DOHH2 (cell line): ENCODE results near the gene CAMTA2.
A peak's percentile ranks its signal among the peaks of the same experiment; 100 is the strongest.

ENCODE experiments used
- CTCF ChIP-seq: fragments of 200-600 bp; sonication (generic); IDR thresholded peaks from one replicate; pipeline ENCODE4 v1.5.1; 2014; ENCODE audit warnings: antibody characterized with exemption, mild to moderate bottlenecking, low read depth, low read length; ENCODE audit not compliant: poor library complexity, severe bottlenecking
- EZH2phosphoT487 ChIP-seq: fragments of 200-600 bp; sonication (generic); IDR thresholded peaks from 2 replicates; pipeline ENCODE4 v1.6.1; 2017; ENCODE audit warnings: borderline replicate concordance, mild to moderate bottlenecking, antibody characterized with exemption, low read length, moderate library complexity, mixed read lengths

DNA sequence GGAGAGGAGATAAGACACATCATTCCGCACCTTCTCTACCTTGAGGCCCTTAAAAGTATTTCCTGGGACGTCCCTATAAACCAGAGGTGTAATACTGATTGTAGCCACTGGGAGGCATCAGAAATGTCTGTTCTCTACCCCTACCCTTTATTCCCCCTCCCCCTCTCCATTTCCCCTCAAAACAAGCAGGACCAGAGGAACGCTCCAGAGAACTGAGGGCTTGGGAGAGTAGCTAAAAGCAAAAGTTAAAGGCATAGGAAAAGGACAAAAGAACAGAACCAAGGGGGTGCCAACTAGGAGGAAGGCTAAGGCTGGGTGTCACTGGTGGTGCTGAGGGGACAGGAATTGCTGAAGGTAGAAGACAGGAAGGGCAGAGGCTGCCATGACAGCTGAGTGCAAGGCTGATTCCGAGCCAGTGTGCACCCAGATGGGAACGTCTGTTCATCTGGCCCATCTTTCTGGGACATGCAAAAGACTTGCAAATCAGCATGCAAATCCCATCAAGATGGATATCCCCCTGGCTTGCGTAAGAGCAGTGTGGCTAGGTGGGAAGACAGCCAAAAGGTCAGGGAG is 6.7 kb downstream of the CAMTA2 start:
- TF ChIP-seq CTCF (peak; percentile 74), EZH2phosphoT487 (no peak)
